Jurkat, Clone E6-1 (cell line): ENCODE data around the gene SNX25.
"Not testable (repeated sequence)": the region's sequence is repeated elsewhere in the genome, so short reads cannot be mapped to it uniquely, and the experiment has no call there.

Experiments used
- DNase-seq: peaks from one replicate; pipeline ENCODE4 v3.0.0-alpha.2; 2011; ENCODE audit warnings: low read depth, low spot score
- H3K4me3 ChIP-seq: 2 replicates; pipeline ENCODE4 v1.5.1; 2011; ENCODE audit warnings: mild to moderate bottlenecking, low read length, control low read depth, moderate library complexity

The SNX25 gene

GRCh38 chr4:185286571-185286970 is 77.2 kb downstream of the SNX25 start:
- DNase-seq: no peak
- no peak overlapping the region for H3K4me3 ChIP-seq

GRCh38 chr4:185287031-185287430 is 77.6 kb downstream of the SNX25 start:
- H3K4me3 ChIP-seq: no peak overlapping the region
- DNase-seq: no peak

- DNase-seq: no peak
- H3K4me3 ChIP-seq: no peak overlapping the region
Observed at GRCh38 chr4:185290018-185290607, 80.7 kb downstream of the SNX25 start.

GRCh38 chr4:185290656-185291055 is 81.3 kb downstream of the SNX25 start:
- H3K4me3 ChIP-seq: no peak overlapping the region
- DNase-seq: no peak

GRCh38 chr4:185293202-185293601 is 83.8 kb downstream of the SNX25 start:
- H3K4me3 ChIP-seq: no peak overlapping the region
- no peak for DNase-seq

GRCh38 chr4:185296665-185297460 is 87.5 kb downstream of the SNX25 start:
- no peak overlapping the region for H3K4me3 ChIP-seq
- DNase-seq: no peak

- no peak overlapping the region for H3K4me3 ChIP-seq
- DNase-seq: no peak
Observed at GRCh38 chr4:185298728-185299430, 89.5 kb downstream of the SNX25 start.

- no peak for DNase-seq
Observed at GRCh38 chr4:185304541-185304940, 95.1 kb downstream of the SNX25 start.

GRCh38 chr4:185304944-185305690 is 95.7 kb downstream of the SNX25 start:
- H3K4me3 ChIP-seq: no peak overlapping the region
- DNase-seq: peak; percentile 45

More at GRCh38 chr4:185304541-185304940, 95.1 kb downstream of the SNX25 start:
- H3K4me3 ChIP-seq: no peak overlapping the region

- DNase-seq: no peak
- H3K4me3 ChIP-seq: no peak overlapping the region
Observed at GRCh38 chr4:185305979-185306442, 96.6 kb downstream of the SNX25 start.

- DNase-seq: no peak
Observed at GRCh38 chr4:185307136-185307950, 97.9 kb downstream of the SNX25 start.

GRCh38 chr4:185309770-185310169 is 100.4 kb downstream of the SNX25 start:
- DNase-seq: no peak
- H3K4me3 ChIP-seq: no peak overlapping the region

More at GRCh38 chr4:185307136-185307950, 97.9 kb downstream of the SNX25 start:
- no peak overlapping the region for H3K4me3 ChIP-seq

GRCh38 chr4:185311113-185311888 is 101.9 kb downstream of the SNX25 start:
- H3K4me3 ChIP-seq: no peak overlapping the region
- no peak for DNase-seq

- no peak for DNase-seq
- no peak overlapping the region for H3K4me3 ChIP-seq
Observed at GRCh38 chr4:185312699-185313098, 103.3 kb downstream of the SNX25 start.

GRCh38 chr4:185317462-185317861 is 108.1 kb downstream of the SNX25 start:
- DNase-seq, H3K4me3 ChIP-seq: not testable (repeated sequence)

GRCh38 chr4:185317880-185318279 is 108.5 kb downstream of the SNX25 start:
- DNase-seq: no peak
- H3K4me3 ChIP-seq: no peak overlapping the region

- H3K4me3 ChIP-seq: no peak overlapping the region
- DNase-seq: peak; percentile 58
Observed at GRCh38 chr4:185318679-185319078, 109.3 kb downstream of the SNX25 start.

GRCh38 chr4:185322803-185323202 is 113.4 kb downstream of the SNX25 start:
- no peak overlapping the region for H3K4me3 ChIP-seq
- no peak for DNase-seq
